ENCODE measurements around the gene GNA12. TPM values are rescaled to one million over a fixed set of nuclear protein-coding genes. Genes with fewer than 3 reads are reported as not detected.

GNA12 gene
- total and polyA plus RNA-seq, 2 experiments from 2014 or later, result 28.4 to 40.2 TPM

- no peaks in the 10 kb centered on the region for H3K36me3 ChIP-seq (replicated peaks; ENCODE audit: insufficient read depth, low read depth)
- no peaks in the 10 kb centered on the region for H3K79me2 ChIP-seq
- H3K4me3 ChIP-seq, result no peak overlapping the region
- H3K4me2 ChIP-seq, result no peak overlapping the region
- TF ChIP-seq EZH2 (IDR thresholded peaks at IDR 0.05; ENCODE audit: borderline replicate concordance), result no peak
- no peak for TF ChIP-seq CTCF (IDR thresholded peaks at IDR 0.05; ENCODE audit: poor library complexity)
- TF ChIP-seq EZH2phosphoT487 (IDR thresholded peaks at IDR 0.05; ENCODE audit: low read depth, severe bottlenecking, unreplicated experiment), result no peak
- DNase-seq (ENCODE audit: low spot score), result no peak
- 95% methylated on average over 10 of the region's 11 CpGs for WGBS (ENCODE audit: low lambda C conversion rate, missing lambda C conversion rate)
- H2AFZ ChIP-seq, result no peak overlapping the region
- peaks cover 5% of the 10 kb centered on the region for H3K4me1 ChIP-seq (ENCODE audit: insufficient read depth)
- H4K20me1 ChIP-seq (ENCODE audit: insufficient read depth, poor library complexity, severe bottlenecking), result no peaks in the 10 kb centered on the region
- no peaks in the 10 kb centered on the region for H3K9me2 ChIP-seq (replicated peaks; ENCODE audit: insufficient read depth)
- no peak overlapping the region for H3K27ac ChIP-seq
- no peaks in the 10 kb centered on the region for H3K9me3 ChIP-seq (ENCODE audit: low read depth)
- peaks cover 35% of the 10 kb centered on the region for H3K27me3 ChIP-seq
These were observed 159.6 kb downstream of the GNA12 start for GRCh38 chr7:2684501-2684900.

GRCh38 chr7:2681929-2682799 lies 161.9 kb downstream of the GNA12 start:
- Histone ChIP-seq H3K9me3 (ENCODE audit: low read depth) (no peaks in the 10 kb centered on the region), H4K20me1 (ENCODE audit: insufficient read depth, poor library complexity, severe bottlenecking) (no peaks in the 10 kb centered on the region), H3K36me3 (replicated peaks; ENCODE audit: insufficient read depth, low read depth) (no peaks in the 10 kb centered on the region), H3K4me1 (ENCODE audit: insufficient read depth) (no peaks in the 10 kb centered on the region), H3K27me3 (peaks cover 13% of the 10 kb centered on the region), H3K27ac (no peak overlapping the region), H2AFZ (no peak overlapping the region), H3K4me3 (no peak overlapping the region), H3K9me2 (replicated peaks; ENCODE audit: insufficient read depth) (no peaks in the 10 kb centered on the region), H3K79me2 (no peaks in the 10 kb centered on the region), H3K4me2 (no peak overlapping the region)
- no peak for DNase-seq (ENCODE audit: low spot score)
- no peak for TF ChIP-seq EZH2phosphoT487 (IDR thresholded peaks at IDR 0.05; ENCODE audit: low read depth, severe bottlenecking, unreplicated experiment)
- TF ChIP-seq EZH2 (IDR thresholded peaks at IDR 0.05; ENCODE audit: borderline replicate concordance), result no peak
- no peak for TF ChIP-seq CTCF (IDR thresholded peaks at IDR 0.05; ENCODE audit: poor library complexity)
- WGBS (ENCODE audit: low lambda C conversion rate, missing lambda C conversion rate), result 92% methylated on average over 27 of the region's 27 CpGs

DNA sequence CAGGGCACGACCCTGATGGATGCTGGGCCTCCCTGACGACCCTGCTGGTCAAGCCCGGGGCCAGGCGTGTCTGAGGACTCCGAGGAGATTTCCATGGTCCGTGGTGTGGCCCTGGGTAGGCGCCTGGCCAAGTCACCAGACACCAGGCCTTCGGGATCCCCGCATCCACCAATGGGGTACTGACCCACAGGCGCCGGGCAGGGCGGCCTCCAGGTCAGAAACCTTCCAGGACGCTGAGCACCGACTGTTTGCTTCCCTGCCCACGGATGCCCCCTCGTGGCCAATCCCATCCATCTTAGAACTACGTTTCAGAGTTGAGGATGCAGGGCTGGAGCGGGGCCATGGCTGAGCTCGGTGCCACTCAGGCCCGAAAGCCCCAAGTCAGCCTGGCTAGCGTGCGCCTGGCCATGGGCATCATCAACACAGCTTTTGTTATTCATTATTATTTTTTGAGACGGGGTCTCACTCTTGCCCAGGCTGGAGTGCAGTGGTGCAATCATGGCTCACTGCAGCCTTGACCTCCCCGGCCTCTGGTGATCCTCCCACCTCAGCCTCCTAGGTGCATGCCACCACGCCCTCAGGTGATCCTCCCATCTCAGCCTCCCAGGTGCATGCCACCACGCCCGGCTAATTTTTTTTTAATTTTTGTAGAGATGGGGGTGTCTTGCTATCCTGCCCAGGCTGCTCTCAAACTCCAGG lies 163.2 kb downstream of the GNA12 start:
- Histone ChIP-seq H4K20me1 (ENCODE audit: insufficient read depth, poor library complexity, severe bottlenecking) (no peaks in the 10 kb centered on the region), H3K27ac (no peak overlapping the region), H3K36me3 (replicated peaks; ENCODE audit: insufficient read depth, low read depth) (no peaks in the 10 kb centered on the region), H3K27me3 (peaks cover 1% of the 10 kb centered on the region), H3K79me2 (no peaks in the 10 kb centered on the region), H3K4me1 (ENCODE audit: insufficient read depth) (no peaks in the 10 kb centered on the region), H3K9me2 (replicated peaks; ENCODE audit: insufficient read depth) (no peaks in the 10 kb centered on the region), H3K4me3 (no peak overlapping the region), H3K4me2 (no peak overlapping the region), H3K9me3 (ENCODE audit: low read depth) (no peaks in the 10 kb centered on the region), H2AFZ (no peak overlapping the region)
- 57% methylated on average over 27 of the region's 27 CpGs for WGBS (ENCODE audit: low lambda C conversion rate, missing lambda C conversion rate)
- DNase-seq (ENCODE audit: low spot score), result peak; percentile 87
- TF ChIP-seq EZH2phosphoT487 (IDR thresholded peaks at IDR 0.05; ENCODE audit: low read depth, severe bottlenecking, unreplicated experiment), result no peak
- peak; percentile 66 for TF ChIP-seq CTCF (IDR thresholded peaks at IDR 0.05; ENCODE audit: poor library complexity)
- no peak for TF ChIP-seq EZH2 (IDR thresholded peaks at IDR 0.05; ENCODE audit: borderline replicate concordance)

All from hepatocyte (in vitro differentiated cells).